Activated T-helper 2 cell treated with anti-CD3 and anti-CD28 coated beads, Interferon-gamma antibody, Interleukin-2, Interleukin-4, amounts not matched to agents 10 μg/mL and 5 μg/mL and 100 μg/mL, durations not matched to agents 14 hours and 24 hours and 36 hours (primary cell): Measurements from ENCODE around the gene PITPNC1. TPM values are rescaled to one million over a fixed set of nuclear protein-coding genes. Genes with fewer than 3 reads are reported as not detected.
A peak's percentile ranks its signal among the peaks of the same experiment; 100 is the strongest.
"Not testable (repeated sequence)": the region's sequence is repeated elsewhere in the genome, so short reads cannot be mapped to it uniquely, and the experiment has no call there.

Experiments
- DNase-seq: peaks from one replicate; pipeline ENCODE4 v3.0.0; 2021; ENCODE audit warnings: low spot score
- H3K27ac Mint-ChIP-seq: one replicate; pipeline ENCODE4 v1.8.0; 2021; ENCODE audit warnings: mixed read lengths
- H3K27me3 Mint-ChIP-seq: one replicate; pipeline ENCODE4 v1.8.0; 2021; ENCODE audit warnings: low read depth, mixed read lengths
- H3K36me3 Mint-ChIP-seq: one replicate; pipeline ENCODE4 v1.8.0; 2021; ENCODE audit warnings: low read depth, mixed read lengths
- H3K4me1 Mint-ChIP-seq: one replicate; pipeline ENCODE4 v1.8.0; 2021; ENCODE audit warnings: low read depth, mixed read lengths
- H3K4me3 Mint-ChIP-seq: one replicate; pipeline ENCODE4 v1.8.0; 2021; ENCODE audit warnings: low read depth, mild to moderate bottlenecking, moderate library complexity, mixed read lengths
- H3K9me3 Mint-ChIP-seq: one replicate; pipeline ENCODE4 v1.8.0; 2021; ENCODE audit warnings: mixed read lengths
- intact Hi-C: fragments of 100-400 bp; cut with micrococcal nuclease; formaldehyde crosslinking; loops from one replicate; pipeline ENCODE4 v1.15.1; 2023
- total RNA-seq: library from RNA; stranded (reverse); gene quantifications from 2 replicates; pipeline ENCODE4 v1.2.3, GENCODE V29; 2022

Gene PITPNC1
- total RNA-seq, 1 donor from 2014 or later = 11.2 TPM

- Mint-ChIP-seq H3K27ac (no peak overlapping the region), H3K27me3 (no peaks in the 10 kb centered on the region), H3K9me3 (peaks cover 9% of the 10 kb centered on the region), H3K4me3 (no peak overlapping the region), H3K4me1 (peaks cover 1% of the 10 kb centered on the region), H3K36me3 (peaks cover 13% of the 10 kb centered on the region)
- intact Hi-C loops = no loop called here
- no peak for DNase-seq
Measured at GRCh38 chr17:67412941-67413340, 35.9 kb downstream of the PITPNC1 start.

- H3K36me3 Mint-ChIP-seq = peaks cover 13% of the 10 kb centered on the region
- intact Hi-C loops = no loop called here
- H3K27ac Mint-ChIP-seq = no peak overlapping the region
- H3K4me1 Mint-ChIP-seq = peaks cover 4% of the 10 kb centered on the region
- no peak for DNase-seq
- peaks cover 9% of the 10 kb centered on the region for H3K9me3 Mint-ChIP-seq
- H3K27me3 Mint-ChIP-seq = no peaks in the 10 kb centered on the region
- H3K4me3 Mint-ChIP-seq = no peak overlapping the region
Measured at GRCh38 chr17:67413388-67413787, 36.3 kb downstream of the PITPNC1 start.

GRCh38 chr17:67414130-67414529 lies 37.0 kb downstream of the PITPNC1 start:
- intact Hi-C loops = no loop called here
- no peak overlapping the region for H3K4me3 Mint-ChIP-seq
- H3K4me1 Mint-ChIP-seq = peaks cover 2% of the 10 kb centered on the region
- H3K27ac Mint-ChIP-seq = no peak overlapping the region
- H3K36me3 Mint-ChIP-seq = peaks cover 13% of the 10 kb centered on the region
- DNase-seq = no peak
- H3K9me3 Mint-ChIP-seq = peaks cover 9% of the 10 kb centered on the region
- no peaks in the 10 kb centered on the region for H3K27me3 Mint-ChIP-seq

- no peak overlapping the region for H3K4me3 Mint-ChIP-seq
- H3K36me3 Mint-ChIP-seq = peaks cover 13% of the 10 kb centered on the region
- no peak overlapping the region for H3K27ac Mint-ChIP-seq
- H3K27me3 Mint-ChIP-seq = no peaks in the 10 kb centered on the region
- intact Hi-C loops = no loop called here
- H3K9me3 Mint-ChIP-seq = peaks cover 9% of the 10 kb centered on the region
- peaks cover 2% of the 10 kb centered on the region for H3K4me1 Mint-ChIP-seq
- no peak for DNase-seq
Measured at GRCh38 chr17:67414559-67414958, 37.5 kb downstream of the PITPNC1 start.

- no peak overlapping the region for H3K4me3 Mint-ChIP-seq
- no peak for DNase-seq
Measured at GRCh38 chr17:67415291-67415690, 38.2 kb downstream of the PITPNC1 start.

GRCh38 chr17:67417507-67417906 lies 40.4 kb downstream of the PITPNC1 start:
- Mint-ChIP-seq H3K9me3 (peaks cover 9% of the 10 kb centered on the region), H3K4me1 (peaks cover 21% of the 10 kb centered on the region), H3K36me3 (peaks cover 13% of the 10 kb centered on the region), H3K27me3 (no peaks in the 10 kb centered on the region), H3K27ac (no peak overlapping the region), H3K4me3 (no peak overlapping the region)
- intact Hi-C loops = no loop called here
- DNase-seq = no peak

More at GRCh38 chr17:67415291-67415690, 38.2 kb downstream of the PITPNC1 start:
- peaks cover 3% of the 10 kb centered on the region for H3K4me1 Mint-ChIP-seq
- H3K9me3 Mint-ChIP-seq = peaks cover 9% of the 10 kb centered on the region
- no peak overlapping the region for H3K27ac Mint-ChIP-seq
- peaks cover 13% of the 10 kb centered on the region for H3K36me3 Mint-ChIP-seq
- intact Hi-C loops = no loop called here
- no peaks in the 10 kb centered on the region for H3K27me3 Mint-ChIP-seq

- intact Hi-C loops = no loop called here
- DNase-seq = no peak
- Mint-ChIP-seq H3K27ac (peak overlapping the region; percentile 36), H3K9me3 (no peaks in the 10 kb centered on the region), H3K4me1 (peaks cover 28% of the 10 kb centered on the region), H3K36me3 (no peaks in the 10 kb centered on the region), H3K4me3 (no peak overlapping the region), H3K27me3 (peaks cover 4% of the 10 kb centered on the region)
Measured at GRCh38 chr17:67420994-67421393, 43.9 kb downstream of the PITPNC1 start.

GRCh38 chr17:67421869-67422273 lies 44.8 kb downstream of the PITPNC1 start:
- Mint-ChIP-seq H3K27ac (peak overlapping the region; percentile 64), H3K4me1 (peaks cover 28% of the 10 kb centered on the region), H3K9me3 (no peaks in the 10 kb centered on the region), H3K4me3 (no peak overlapping the region), H3K27me3 (peaks cover 4% of the 10 kb centered on the region), H3K36me3 (peaks cover 3% of the 10 kb centered on the region)
- DNase-seq = peak; percentile 55
- intact Hi-C loops = no loop called here

- H3K36me3 Mint-ChIP-seq, H3K27me3 Mint-ChIP-seq, H3K4me3 Mint-ChIP-seq, H3K9me3 Mint-ChIP-seq, DNase-seq, intact Hi-C loops: not testable (repeated sequence)
- H3K4me1 Mint-ChIP-seq = peaks cover 28% of the 10 kb centered on the region
- H3K27ac Mint-ChIP-seq = peak overlapping the region; percentile 64
Measured at GRCh38 chr17:67422296-67422695, 45.2 kb downstream of the PITPNC1 start.

- H3K36me3 Mint-ChIP-seq = peaks cover 3% of the 10 kb centered on the region
- no peaks in the 10 kb centered on the region for H3K9me3 Mint-ChIP-seq
- H3K4me3 Mint-ChIP-seq = no peak overlapping the region
- H3K4me1 Mint-ChIP-seq = peaks cover 28% of the 10 kb centered on the region
- H3K27ac Mint-ChIP-seq = no peak overlapping the region
- H3K27me3 Mint-ChIP-seq = peaks cover 7% of the 10 kb centered on the region
- no peak for DNase-seq
- intact Hi-C loops = no loop called here
Measured at GRCh38 chr17:67422897-67423296, 45.8 kb downstream of the PITPNC1 start.

GRCh38 chr17:67425571-67426160 lies 48.6 kb downstream of the PITPNC1 start:
- DNase-seq = no peak
- intact Hi-C loops = no loop called here
- H3K4me3 Mint-ChIP-seq = no peak overlapping the region
- H3K27me3 Mint-ChIP-seq = peaks cover 7% of the 10 kb centered on the region
- H3K27ac Mint-ChIP-seq = no peak overlapping the region
- peaks cover 23% of the 10 kb centered on the region for H3K4me1 Mint-ChIP-seq
- H3K36me3 Mint-ChIP-seq = peaks cover 3% of the 10 kb centered on the region
- H3K9me3 Mint-ChIP-seq = no peaks in the 10 kb centered on the region

- H3K9me3 Mint-ChIP-seq = no peaks in the 10 kb centered on the region
- peaks cover 7% of the 10 kb centered on the region for H3K27me3 Mint-ChIP-seq
- no peak overlapping the region for H3K4me3 Mint-ChIP-seq
- H3K27ac Mint-ChIP-seq = no peak overlapping the region
- no peak for DNase-seq
- peaks cover 3% of the 10 kb centered on the region for H3K36me3 Mint-ChIP-seq
- intact Hi-C loops = no loop called here
- H3K4me1 Mint-ChIP-seq = peaks cover 20% of the 10 kb centered on the region
Measured at GRCh38 chr17:67427424-67427823, 50.3 kb downstream of the PITPNC1 start.

GRCh38 chr17:67430515-67430914 lies 53.4 kb downstream of the PITPNC1 start:
- H3K4me1 Mint-ChIP-seq = peaks cover 36% of the 10 kb centered on the region
- H3K9me3 Mint-ChIP-seq, H3K27ac Mint-ChIP-seq, H3K27me3 Mint-ChIP-seq, DNase-seq, H3K36me3 Mint-ChIP-seq, H3K4me3 Mint-ChIP-seq: not testable (repeated sequence)
- intact Hi-C loops = loop anchor here (2.0 kb wide), 1 partner anchor 64 kb away; the partner anchor contains the start of gene PSMD12
